HepG2 (cell line): ENCODE results near the gene TSLP. TPM values are rescaled to one million over a fixed set of nuclear protein-coding genes. Genes with fewer than 3 reads are reported as not detected.

Experiments
- ATAC-seq: fragments of 200-7000 bp; cut with Tn5 transposase; 3 replicates; pipeline ENCODE4 v1.9.1; 2020; ENCODE audit warnings: mild to moderate bottlenecking, moderate library complexity
- BruUV-seq: library from RNA; stranded (reverse); fragments of 400-500 nt; replicated peaks from 2 replicates; lab custom pipeline; 2021; lab: Mats Ljungman, UMichigan
- CTCF ChIA-PET: fragments of 300-600 bp; formaldehyde crosslinking; extraction: SDS; loops from one replicate; lab custom pipeline; 2021; ENCODE audit warnings: low total read pairs, inconsistent platforms, low intra/inter-chr PET ratio; lab: Yijun Ruan, JAX
- POLR2A ChIA-PET: fragments of 350-600 bp; sonication (Branson Sonifier 250); formaldehyde crosslinking; loops from one replicate; lab custom pipeline; 2020; ENCODE audit warnings: antibody characterized with exemption, inconsistent platforms; lab: Yijun Ruan, JAX
- DNase-seq: peaks from one replicate; pipeline ENCODE4 v3.0.0-alpha.2; 2015; ENCODE audit warnings: low spot score
- FAIRE-seq: peaks from 3 replicates; lab custom pipeline; 2011; peaks lifted over from hg19 to GRCh38; lab: Jason Lieb, UNC
- H2AFZ ChIP-seq: one replicate; pipeline ENCODE4 v1.6.1; 2011; ENCODE audit warnings: low read length, inconsistent platforms
- H3K27ac ChIP-seq: fragments of 300-600 bp; 3 replicates; pipeline ENCODE4 v1.8.0; 2011; ENCODE audit warnings: mixed run types, mild to moderate bottlenecking, mixed read lengths, low read length, inconsistent platforms; ENCODE audit not compliant: insufficient read depth; ENCODE audit errors: extremely low read length
- H3K27me3 ChIP-seq, 2 experiments: fragments of 200-600 bp in 1 of 2; 2 replicates in 1 of 2; 3 replicates in 1 of 2; pipeline versions ENCODE4 v1.6.0 to v1.8.0; 2011; ENCODE audit warnings: low read length in 2 of 2, mild to moderate bottlenecking in 2 of 2, moderate library complexity in 2 of 2, inconsistent platforms in 1 of 2; ENCODE audit not compliant: insufficient read depth in 2 of 2, control insufficient read depth in 1 of 2
- H3K36me3 ChIP-seq, 2 experiments: fragments of 200-600 bp in 1 of 2; replicated peaks in 1 of 2; 2 replicates in 1 of 2; 3 replicates in 1 of 2; pipeline versions ENCODE4 v1.5.1 to v1.8.0; 2011; ENCODE audit warnings: low read length in 2 of 2, inconsistent platforms in 1 of 2; ENCODE audit not compliant: insufficient read depth in 2 of 2, control insufficient read depth in 1 of 2
- H3K4me1 ChIP-seq: 2 replicates; pipeline ENCODE4 v1.5.1; 2012; ENCODE audit warnings: low read length, inconsistent platforms; ENCODE audit not compliant: insufficient read depth
- H3K4me2 ChIP-seq: 2 replicates; pipeline ENCODE4 v1.6.0; 2011; ENCODE audit warnings: low read depth, low read length, inconsistent platforms
- H3K4me3 ChIP-seq, 3 experiments: fragments of 200-600 bp in 1 of 3; sonication (generic), shearing (Covaris generic) in 1 of 3; replicated peaks in 1 of 3; 2 replicates each; pipeline ENCODE4 v1.5.1; 2011 to 2016; ENCODE audit warnings: low read length in 3 of 3, inconsistent platforms in 2 of 3, low read depth in 2 of 3, mild to moderate bottlenecking in 2 of 3, control low read depth in 1 of 3, mixed read lengths in 1 of 3; ENCODE audit not compliant: insufficient read depth in 1 of 3
- H3K79me2 ChIP-seq: one replicate; pipeline ENCODE4 v1.6.1; 2011; ENCODE audit warnings: low read length, inconsistent platforms; ENCODE audit not compliant: insufficient read depth
- H3K9ac ChIP-seq: 2 replicates; pipeline ENCODE4 v1.6.0; 2011; ENCODE audit warnings: mild to moderate bottlenecking, low read depth, low read length, inconsistent platforms; ENCODE audit not compliant: insufficient read depth
- H3K9me3 ChIP-seq: 2 replicates; pipeline ENCODE4 v1.5.1; 2012; ENCODE audit warnings: mild to moderate bottlenecking, low read length
- H4K20me1 ChIP-seq: 2 replicates; pipeline ENCODE4 v1.6.0; 2011; ENCODE audit warnings: inconsistent platforms, mild to moderate bottlenecking, low read length, moderate library complexity; ENCODE audit not compliant: insufficient read depth
- GABPB1 ChIP-seq: IDR thresholded peaks from 2 replicates; pipeline ENCODE4 v1.6.1; 2016; ENCODE audit warnings: mild to moderate bottlenecking, missing genetic modification reagents, moderate library complexity, missing compliant biosample characterization
- ISX ChIP-seq: sonication (generic); formaldehyde crosslinking; conservative IDR thresholded peaks from 2 replicates; pipeline ENCODE4 v1.5.0; 2020; ENCODE audit warnings: missing genetic modification reagents
- KLF12 ChIP-seq: sonication (generic); formaldehyde crosslinking; IDR thresholded peaks from 2 replicates; pipeline ENCODE4 v1.4.0; 2020; ENCODE audit warnings: missing genetic modification reagents, borderline replicate concordance
- MTA3 ChIP-seq: sonication (generic); formaldehyde crosslinking; IDR thresholded peaks from 2 replicates; pipeline ENCODE4 v1.4.0; 2020; ENCODE audit warnings: missing genetic modification reagents
- SRY ChIP-seq: sonication (generic); formaldehyde crosslinking; IDR thresholded peaks from 2 replicates; pipeline ENCODE4 v1.8.0; 2022; ENCODE audit warnings: mild to moderate bottlenecking, missing genetic modification reagents
- TOE1 ChIP-seq: sonication (generic); formaldehyde crosslinking; IDR thresholded peaks from 2 replicates; pipeline ENCODE4 v1.4.0; 2020; ENCODE audit warnings: mild to moderate bottlenecking, missing genetic modification reagents
- ZBTB25 ChIP-seq: IDR thresholded peaks from 2 replicates; pipeline ENCODE4 v1.6.1; 2018; ENCODE audit warnings: missing genetic modification reagents
- ZFP36L1 ChIP-seq: sonication (generic); formaldehyde crosslinking; IDR thresholded peaks from 2 replicates; pipeline ENCODE4 v1.8.0; 2022; ENCODE audit warnings: mild to moderate bottlenecking, missing genetic modification reagents, moderate library complexity
- ZNF101 ChIP-seq: sonication (generic); formaldehyde crosslinking; IDR thresholded peaks from 2 replicates; pipeline ENCODE4 v1.4.0; 2020; ENCODE audit warnings: mild to moderate bottlenecking, low read depth, missing genetic modification reagents, borderline replicate concordance
- ZNF441 ChIP-seq: sonication (generic); formaldehyde crosslinking; IDR thresholded peaks from 2 replicates; pipeline ENCODE4 v1.7.0; 2021; ENCODE audit warnings: missing genetic modification reagents, borderline replicate concordance
- ZNF558 ChIP-seq: sonication (generic); formaldehyde crosslinking; IDR thresholded peaks from 2 replicates; pipeline ENCODE4 v1.9.0; 2022; ENCODE audit warnings: mild to moderate bottlenecking, missing genetic modification reagents, borderline replicate concordance
- ZNF724P ChIP-seq: sonication (generic); formaldehyde crosslinking; IDR thresholded peaks from 2 replicates; pipeline ENCODE4 v1.8.0; 2022; ENCODE audit warnings: missing genetic modification reagents, borderline replicate concordance
- in situ Hi-C: cut with HindIII; loops from 2 replicates; pipeline ENCODE4 v1.10.0; 2017; ENCODE audit warnings: low pct_unique_long_range_greater_than_20kb; ENCODE audit not compliant: extremely low pct_ligation_motif_present
- intact Hi-C: fragments of 100-400 bp; cut with micrococcal nuclease; formaldehyde crosslinking; loops from one replicate; pipeline ENCODE4 v1.10.0; 2022; ENCODE audit not compliant: unreplicated experiment
- polyA plus RNA-seq, 8 experiments: library from polyadenylated mRNA; depleted of rRNA in 3 of 8; stranded (reverse) in 7 of 8; unstranded in 1 of 8; fragments of >200 nt; fragmentation: Illumina TruSeq in 4 of 8; extraction: Trizol in 4 of 8; gene quantifications; 2 replicates each; pipeline versions ENCODE4 v1.2.1 to v1.2.3, GENCODE V29; 2011 to 2016; ENCODE audit warnings: low read depth in 4 of 8, missing spikeins in 1 of 8, mixed read lengths in 1 of 8; ENCODE audit not compliant: insufficient read depth in 1 of 8
- total RNA-seq, 5 experiments: library from RNA; depleted of rRNA; stranded (reverse); fragments of >200 nt; fragmentation: Illumina TruSeq; extraction: Trizol; gene quantifications; 2 replicates each; pipeline ENCODE4 v1.2.3, GENCODE V29; 2016; ENCODE audit warnings: low read depth in 1 of 5
- TF ChIP-seq, protein P1 (sequence below): sonication (generic); formaldehyde crosslinking; IDR thresholded peaks from 2 replicates; pipeline ENCODE4 v1.9.0; 2021; ENCODE audit warnings: mild to moderate bottlenecking, missing genetic modification reagents
- TF ChIP-seq, protein P2 (sequence below): sonication (generic); formaldehyde crosslinking; IDR thresholded peaks from 2 replicates; pipeline ENCODE4 v1.5.1; 2020; ENCODE audit warnings: missing genetic modification reagents, mild to moderate bottlenecking, borderline replicate concordance
- TF ChIP-seq, protein P3 (sequence below): sonication (generic); formaldehyde crosslinking; IDR thresholded peaks from 2 replicates; pipeline ENCODE4 v1.4.0; 2020; ENCODE audit warnings: missing genetic modification reagents

The TSLP gene
- total and polyA plus RNA-seq, 2 of the 13 experiments (the other 11 are each of a cell fraction or from before 2014, with no cell fraction given) = not detected

DNA sequence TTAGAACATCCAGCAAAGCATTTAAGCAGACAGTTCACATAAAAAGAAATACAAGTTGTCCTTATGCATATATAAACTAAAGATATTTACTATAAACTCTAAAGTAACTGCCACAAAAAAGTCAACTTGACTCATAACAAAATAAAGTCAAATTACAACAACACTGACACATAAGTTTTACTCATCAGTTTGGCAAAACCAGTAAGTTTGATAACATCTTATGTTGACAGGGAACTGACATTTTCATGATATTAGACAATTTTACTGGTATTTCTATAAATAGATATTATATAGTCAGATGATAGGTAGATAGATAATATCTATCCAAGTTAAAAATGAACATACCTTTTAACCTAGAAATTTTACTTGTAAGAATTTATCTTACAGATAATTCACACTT is 9.9 kb upstream of the TSLP start:
- no peaks in the 10 kb centered on the region for H3K4me1 ChIP-seq
- no peak overlapping the region for H3K9ac ChIP-seq
- CTCF ChIA-PET = no interaction called here
- H2AFZ ChIP-seq = no peak overlapping the region
- no peaks in the 10 kb centered on the region for H3K9me3 ChIP-seq
- no peak for TF ChIP-seq ZNF101
- no peak for TF ChIP-seq ZFP36L1 (CRISPR knock-in tag)
- no peak for TF ChIP-seq ISX (CRISPR knock-in tag)
- TF ChIP-seq, protein P1, sequence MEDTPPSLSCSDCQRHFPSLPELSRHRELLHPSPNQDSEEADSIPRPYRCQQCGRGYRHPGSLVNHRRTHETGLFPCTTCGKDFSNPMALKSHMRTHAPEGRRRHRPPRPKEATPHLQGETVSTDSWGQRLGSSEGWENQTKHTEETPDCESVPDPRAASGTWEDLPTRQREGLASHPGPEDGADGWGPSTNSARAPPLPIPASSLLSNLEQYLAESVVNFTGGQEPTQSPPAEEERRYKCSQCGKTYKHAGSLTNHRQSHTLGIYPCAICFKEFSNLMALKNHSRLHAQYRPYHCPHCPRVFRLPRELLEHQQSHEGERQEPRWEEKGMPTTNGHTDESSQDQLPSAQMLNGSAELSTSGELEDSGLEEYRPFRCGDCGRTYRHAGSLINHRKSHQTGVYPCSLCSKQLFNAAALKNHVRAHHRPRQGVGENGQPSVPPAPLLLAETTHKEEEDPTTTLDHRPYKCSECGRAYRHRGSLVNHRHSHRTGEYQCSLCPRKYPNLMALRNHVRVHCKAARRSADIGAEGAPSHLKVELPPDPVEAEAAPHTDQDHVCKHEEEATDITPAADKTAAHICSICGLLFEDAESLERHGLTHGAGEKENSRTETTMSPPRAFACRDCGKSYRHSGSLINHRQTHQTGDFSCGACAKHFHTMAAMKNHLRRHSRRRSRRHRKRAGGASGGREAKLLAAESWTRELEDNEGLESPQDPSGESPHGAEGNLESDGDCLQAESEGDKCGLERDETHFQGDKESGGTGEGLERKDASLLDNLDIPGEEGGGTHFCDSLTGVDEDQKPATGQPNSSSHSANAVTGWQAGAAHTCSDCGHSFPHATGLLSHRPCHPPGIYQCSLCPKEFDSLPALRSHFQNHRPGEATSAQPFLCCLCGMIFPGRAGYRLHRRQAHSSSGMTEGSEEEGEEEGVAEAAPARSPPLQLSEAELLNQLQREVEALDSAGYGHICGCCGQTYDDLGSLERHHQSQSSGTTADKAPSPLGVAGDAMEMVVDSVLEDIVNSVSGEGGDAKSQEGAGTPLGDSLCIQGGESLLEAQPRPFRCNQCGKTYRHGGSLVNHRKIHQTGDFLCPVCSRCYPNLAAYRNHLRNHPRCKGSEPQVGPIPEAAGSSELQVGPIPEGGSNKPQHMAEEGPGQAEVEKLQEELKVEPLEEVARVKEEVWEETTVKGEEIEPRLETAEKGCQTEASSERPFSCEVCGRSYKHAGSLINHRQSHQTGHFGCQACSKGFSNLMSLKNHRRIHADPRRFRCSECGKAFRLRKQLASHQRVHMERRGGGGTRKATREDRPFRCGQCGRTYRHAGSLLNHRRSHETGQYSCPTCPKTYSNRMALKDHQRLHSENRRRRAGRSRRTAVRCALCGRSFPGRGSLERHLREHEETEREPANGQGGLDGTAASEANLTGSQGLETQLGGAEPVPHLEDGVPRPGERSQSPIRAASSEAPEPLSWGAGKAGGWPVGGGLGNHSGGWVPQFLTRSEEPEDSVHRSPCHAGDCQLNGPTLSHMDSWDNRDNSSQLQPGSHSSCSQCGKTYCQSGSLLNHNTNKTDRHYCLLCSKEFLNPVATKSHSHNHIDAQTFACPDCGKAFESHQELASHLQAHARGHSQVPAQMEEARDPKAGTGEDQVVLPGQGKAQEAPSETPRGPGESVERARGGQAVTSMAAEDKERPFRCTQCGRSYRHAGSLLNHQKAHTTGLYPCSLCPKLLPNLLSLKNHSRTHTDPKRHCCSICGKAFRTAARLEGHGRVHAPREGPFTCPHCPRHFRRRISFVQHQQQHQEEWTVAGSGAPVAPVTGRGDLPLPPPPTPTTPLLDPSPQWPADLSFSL (CRISPR knock-in tag) = no peak
- TF ChIP-seq TOE1 (CRISPR knock-in tag) = no peak
- no peak for TF ChIP-seq ZNF558
- TF ChIP-seq, protein P2, sequence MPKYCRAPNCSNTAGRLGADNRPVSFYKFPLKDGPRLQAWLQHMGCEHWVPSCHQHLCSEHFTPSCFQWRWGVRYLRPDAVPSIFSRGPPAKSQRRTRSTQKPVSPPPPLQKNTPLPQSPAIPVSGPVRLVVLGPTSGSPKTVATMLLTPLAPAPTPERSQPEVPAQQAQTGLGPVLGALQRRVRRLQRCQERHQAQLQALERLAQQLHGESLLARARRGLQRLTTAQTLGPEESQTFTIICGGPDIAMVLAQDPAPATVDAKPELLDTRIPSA (CRISPR knock-in tag) = no peak
- TF ChIP-seq MTA3 (CRISPR knock-in tag) = no peak
- no peak for TF ChIP-seq ZBTB25 (CRISPR knock-in tag)
- no peak for TF ChIP-seq GABPB1 (CRISPR knock-in tag)
- TF ChIP-seq, protein P3, sequence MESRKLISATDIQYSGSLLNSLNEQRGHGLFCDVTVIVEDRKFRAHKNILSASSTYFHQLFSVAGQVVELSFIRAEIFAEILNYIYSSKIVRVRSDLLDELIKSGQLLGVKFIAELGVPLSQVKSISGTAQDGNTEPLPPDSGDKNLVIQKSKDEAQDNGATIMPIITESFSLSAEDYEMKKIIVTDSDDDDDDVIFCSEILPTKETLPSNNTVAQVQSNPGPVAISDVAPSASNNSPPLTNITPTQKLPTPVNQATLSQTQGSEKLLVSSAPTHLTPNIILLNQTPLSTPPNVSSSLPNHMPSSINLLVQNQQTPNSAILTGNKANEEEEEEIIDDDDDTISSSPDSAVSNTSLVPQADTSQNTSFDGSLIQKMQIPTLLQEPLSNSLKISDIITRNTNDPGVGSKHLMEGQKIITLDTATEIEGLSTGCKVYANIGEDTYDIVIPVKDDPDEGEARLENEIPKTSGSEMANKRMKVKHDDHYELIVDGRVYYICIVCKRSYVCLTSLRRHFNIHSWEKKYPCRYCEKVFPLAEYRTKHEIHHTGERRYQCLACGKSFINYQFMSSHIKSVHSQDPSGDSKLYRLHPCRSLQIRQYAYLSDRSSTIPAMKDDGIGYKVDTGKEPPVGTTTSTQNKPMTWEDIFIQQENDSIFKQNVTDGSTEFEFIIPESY (CRISPR knock-in tag) = no peak
- TF ChIP-seq SRY (CRISPR knock-in tag) = no peak
- TF ChIP-seq ZNF724P (CRISPR knock-in tag) = no peak
- TF ChIP-seq ZNF441 (CRISPR knock-in tag) = no peak
- TF ChIP-seq KLF12 (CRISPR knock-in tag) = no peak
- TF ChIP-seq, all 625 proteins: peak for 0
- intact Hi-C loops (loop anchor here (10.0 kb wide), 1 partner anchor 197 kb away; no protein-coding TSS in a partner anchor), in situ Hi-C loops (loop anchor here (10.0 kb wide), 1 partner anchor 307 kb away; no protein-coding TSS in a partner anchor)
- DNase-seq (no peak), ATAC-seq (no peak), FAIRE-seq (no peak)
- Histone ChIP-seq H3K27ac (no peak overlapping the region), H3K27me3 (no peaks in the 10 kb centered on the region; a peak in 1 of 5 replicates), H3K4me3 (no peak overlapping the region), H4K20me1 (no peaks in the 10 kb centered on the region), H3K36me3 (no peaks in the 10 kb centered on the region), H3K4me2 (no peak overlapping the region), H3K79me2 (no peaks in the 10 kb centered on the region)
- POLR2A ChIA-PET = no interaction called here
- BruUV-seq = no TSS peak
